HG03025 (cell line): ENCODE data around the gene ETV3.
"Not testable (repeated sequence)": the region's sequence is repeated elsewhere in the genome, so short reads cannot be mapped to it uniquely, and the experiment has no call there.

Experiments used
- ATAC-seq: cut with Tn5 transposase; IDR thresholded peaks from one replicate; pipeline ENCODE4 v1.9.1; 2021; ENCODE audit warnings: mild to moderate bottlenecking, moderate library complexity; ENCODE audit not compliant: unreplicated experiment, low FRiP score

ETV3 gene

GRCh38 chr1:157114183-157115121 lies 23.7 kb downstream of the ETV3 start:
- ATAC-seq, result no peak

DNA sequence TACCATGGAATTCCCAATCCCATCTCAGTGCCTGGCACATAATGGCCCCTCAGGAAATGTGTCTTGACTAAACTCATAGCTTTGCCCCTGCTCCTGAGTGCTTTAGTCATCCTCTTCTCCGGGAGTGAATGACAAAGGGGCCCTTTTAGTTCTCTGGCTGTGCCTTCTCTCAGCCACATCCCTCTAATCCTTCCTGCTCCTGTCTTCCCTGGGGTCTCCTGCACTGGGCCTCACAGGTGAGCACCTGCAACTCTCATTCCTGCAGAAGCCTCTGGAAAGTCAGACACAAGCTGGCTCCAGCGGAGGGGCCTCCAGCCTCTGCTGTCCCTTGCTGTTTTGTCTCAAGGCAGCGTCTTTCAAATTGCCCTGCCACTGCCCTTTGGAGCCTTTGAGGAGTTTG lies 24.6 kb downstream of the ETV3 start:
- ATAC-seq, result no peak

- no peak for ATAC-seq
These were observed 25.1 kb downstream of the ETV3 start for GRCh38 chr1:157113106-157113505.

DNA sequence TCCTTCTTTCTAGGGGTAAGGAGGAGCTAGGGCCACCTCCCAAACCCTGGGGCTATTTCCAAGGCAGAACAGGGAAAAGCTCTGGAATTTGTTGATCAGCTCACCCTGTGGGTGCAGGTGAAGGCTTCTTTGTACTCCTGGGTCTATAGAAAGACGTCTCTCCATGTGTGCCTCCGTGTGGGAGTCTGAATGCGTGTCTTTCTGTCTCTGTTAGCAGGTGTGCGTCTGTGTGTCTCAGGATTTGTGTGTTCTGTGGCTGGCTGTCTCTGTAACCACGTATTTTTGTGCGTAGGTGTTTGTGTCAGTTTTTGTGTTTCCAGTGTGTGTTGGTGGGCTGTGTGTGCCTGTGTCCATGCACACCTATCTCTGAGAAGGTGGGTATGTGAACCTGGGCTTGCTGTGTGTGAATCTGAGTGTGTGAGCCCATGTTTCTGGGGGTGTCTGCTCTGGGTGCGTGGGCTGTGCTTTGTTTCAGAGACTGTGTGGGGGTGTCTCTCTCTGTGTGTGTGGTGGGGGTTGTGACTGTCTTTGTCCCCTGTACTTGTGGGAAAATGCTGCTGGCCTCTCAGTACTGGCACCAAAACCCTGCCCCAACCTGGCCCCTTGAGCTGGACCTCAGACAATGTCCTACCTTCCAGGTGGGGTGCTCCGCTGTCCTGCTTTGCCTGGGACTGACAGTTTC lies 25.9 kb downstream of the ETV3 start:
- ATAC-seq, result no peak

GRCh38 chr1:157111396-157112165 lies 26.6 kb downstream of the ETV3 start:
- ATAC-seq, result no peak

- no peak for ATAC-seq
These were observed 27.5 kb downstream of the ETV3 start for GRCh38 chr1:157110686-157111085.

GRCh38 chr1:157110003-157110402 lies 28.2 kb downstream of the ETV3 start:
- no peak for ATAC-seq

- ATAC-seq, result no peak
These were observed 29.7 kb downstream of the ETV3 start for GRCh38 chr1:157108448-157108847.

DNA sequence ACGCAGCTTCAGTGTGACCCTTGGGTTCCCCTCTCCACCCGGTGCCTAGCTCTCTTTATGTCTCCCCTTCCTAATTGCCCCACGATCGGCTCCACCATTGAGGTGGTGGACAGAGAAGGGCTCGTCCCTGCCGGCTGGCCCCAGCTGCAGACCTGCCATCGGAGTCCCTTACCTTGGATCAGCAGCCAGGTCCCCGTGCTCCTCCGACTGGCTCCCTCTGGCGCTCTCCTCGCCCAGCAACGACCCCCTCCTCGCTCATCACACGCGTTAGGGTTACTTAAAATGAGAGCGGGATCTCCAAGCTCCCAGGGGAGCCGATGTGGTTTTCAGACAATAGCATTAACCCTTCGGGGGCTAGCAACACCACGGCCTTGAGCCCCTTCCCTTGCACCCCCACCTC lies 30.5 kb downstream of the ETV3 start:
- ATAC-seq, result no peak

- ATAC-seq, result no peak
These were observed 31.4 kb downstream of the ETV3 start for GRCh38 chr1:157106813-157107189.

DNA sequence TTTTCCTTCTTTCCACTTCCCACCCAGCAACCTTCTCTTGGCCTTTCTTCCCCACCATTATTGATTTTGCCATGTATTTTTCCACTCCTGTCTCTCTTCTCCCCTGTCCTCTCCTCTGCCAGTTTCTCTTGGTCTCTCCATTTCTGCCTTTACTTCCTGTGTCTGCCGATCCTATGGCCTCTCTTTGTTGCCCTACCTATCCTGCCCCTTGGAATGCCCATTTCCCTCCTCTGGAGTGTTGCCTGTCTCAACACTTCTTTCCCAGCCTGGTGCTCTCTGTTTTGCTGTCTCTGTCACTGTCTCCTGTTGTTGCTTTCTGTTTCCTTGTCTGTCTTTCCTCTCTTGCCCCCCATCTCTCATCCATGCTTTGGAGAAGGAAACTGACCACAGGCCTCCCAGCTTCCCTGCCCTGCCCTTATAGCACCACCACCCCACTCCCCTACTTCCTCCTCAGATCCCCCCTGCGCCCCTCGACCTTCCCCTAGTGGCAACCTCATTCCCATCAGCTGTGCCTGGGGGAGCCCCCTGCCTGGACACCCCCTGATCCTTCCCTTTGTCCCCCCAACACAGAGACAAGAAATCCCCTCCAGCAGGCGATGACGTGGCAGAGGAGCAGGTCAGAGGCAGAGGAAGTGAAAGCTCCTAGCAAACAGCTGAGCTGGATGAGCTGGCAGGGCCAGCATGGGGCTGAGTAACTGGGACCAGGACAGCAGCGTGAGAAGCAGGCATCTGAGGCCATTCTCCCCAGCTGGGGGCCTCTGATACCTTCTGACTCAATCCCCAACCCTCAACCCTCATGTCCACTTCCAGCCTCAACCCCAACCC lies 32.0 kb downstream of the ETV3 start:
- no peak for ATAC-seq

GRCh38 chr1:157105298-157105987 lies 32.8 kb downstream of the ETV3 start:
- ATAC-seq, result no peak

GRCh38 chr1:157104598-157105293 lies 33.4 kb downstream of the ETV3 start:
- no peak for ATAC-seq

- no peak for ATAC-seq
These were observed 34.9 kb downstream of the ETV3 start for GRCh38 chr1:157103268-157103667.

DNA sequence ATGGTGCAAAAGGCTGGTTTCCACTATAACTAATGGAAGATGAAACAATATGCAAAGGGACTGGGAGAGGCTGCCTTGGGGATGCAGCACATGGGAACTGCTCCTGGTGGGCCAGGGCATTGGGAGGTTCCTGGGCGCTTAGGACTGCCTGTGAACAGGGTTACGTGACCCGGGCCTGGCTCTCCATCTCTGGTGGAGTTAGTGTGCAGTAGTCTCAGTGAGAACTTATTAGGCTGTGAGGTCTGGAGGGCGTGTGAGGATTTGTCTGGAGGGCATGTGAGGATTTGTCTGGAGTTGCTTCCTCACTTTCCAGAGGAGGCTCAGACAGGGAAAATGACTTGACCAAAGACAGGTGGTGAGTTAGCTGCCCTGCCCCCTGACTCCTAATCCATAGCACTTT lies 37.0 kb downstream of the ETV3 start:
- no peak for ATAC-seq

- no peak for ATAC-seq
These were observed 38.6 kb downstream of the ETV3 start, which contains the start of gene ETV3L for GRCh38 chr1:157099633-157100009. ETV3L (minus strand) TSS chr1:157099808; CDS start chr1:157099523, 285 bp downstream.

- not testable (repeated sequence) for ATAC-seq
These were observed 39.1 kb downstream of the ETV3 start for GRCh38 chr1:157098987-157099632.

DNA sequence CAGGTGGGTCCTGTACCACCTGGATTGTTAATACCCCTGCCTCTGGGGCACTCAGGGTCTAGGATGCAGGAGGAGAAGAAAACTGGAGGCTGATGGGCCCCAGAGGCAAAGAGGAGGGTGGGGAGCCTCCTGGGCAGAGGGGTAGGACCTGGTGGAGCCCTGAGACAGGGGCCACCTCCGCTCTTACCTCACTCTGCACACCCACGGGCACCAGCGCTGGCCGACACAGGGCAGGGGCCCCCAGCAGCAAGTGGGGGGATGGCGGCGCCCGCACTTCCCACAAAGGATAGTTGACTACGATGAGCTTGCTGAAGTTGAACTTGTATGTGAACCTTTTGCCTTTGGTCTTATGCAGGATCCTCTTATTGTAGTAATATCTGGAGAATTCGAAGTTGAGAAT lies 39.7 kb downstream of the ETV3 start:
- no peak for ATAC-seq
